Stimulated activated naive CD4-positive, alpha-beta T cell (primary cell): ENCODE measurements around the gene PCBD2.
"Not testable (repeated sequence)": the region's sequence is repeated elsewhere in the genome, so short reads cannot be mapped to it uniquely, and the experiment has no call there.

Experiments used
- DNase-seq, 6 experiments: peaks; one replicate each; lab custom pipeline; 2025; lab: John Stamatoyannopoulos, UW

PCBD2 gene

GRCh38 chr5:134906811-134907210 lies 1.9 kb downstream of the PCBD2 start:
- DNase-seq = no peak

- DNase-seq = not testable (repeated sequence)
Observed at GRCh38 chr5:134910752-134911151, 5.8 kb downstream of the PCBD2 start.

- no peak for DNase-seq
Observed at GRCh38 chr5:134911285-134912206, 6.6 kb downstream of the PCBD2 start.

GRCh38 chr5:134913254-134913653 lies 8.3 kb downstream of the PCBD2 start:
- no peak for DNase-seq

GRCh38 chr5:134913795-134914194 lies 8.9 kb downstream of the PCBD2 start:
- no peak for DNase-seq

- no peak for DNase-seq
Observed at GRCh38 chr5:134917070-134917815, 12.3 kb downstream of the PCBD2 start.

- no peak for DNase-seq
Observed at GRCh38 chr5:134918861-134919260, 13.9 kb downstream of the PCBD2 start.

GRCh38 chr5:134920848-134921575 lies 16.1 kb downstream of the PCBD2 start:
- no peak for DNase-seq

- no peak for DNase-seq
Observed at GRCh38 chr5:134932508-134932907, 27.6 kb downstream of the PCBD2 start.

GRCh38 chr5:134934202-134934601 lies 29.3 kb downstream of the PCBD2 start:
- no peak for DNase-seq

- DNase-seq = no peak
Observed at GRCh38 chr5:134935711-134936602, 31.0 kb downstream of the PCBD2 start.

GRCh38 chr5:134937526-134937925 lies 32.6 kb downstream of the PCBD2 start:
- no peak for DNase-seq

GRCh38 chr5:134938030-134938429 lies 33.1 kb downstream of the PCBD2 start:
- no peak for DNase-seq

- DNase-seq = no peak
Observed at GRCh38 chr5:134939500-134939899, 34.6 kb downstream of the PCBD2 start.

- DNase-seq = no peak
Observed at GRCh38 chr5:134943547-134943946, 38.6 kb downstream of the PCBD2 start.

GRCh38 chr5:134944630-134945029 lies 39.7 kb downstream of the PCBD2 start:
- DNase-seq = no peak

GRCh38 chr5:134945041-134945440 lies 40.1 kb downstream of the PCBD2 start:
- no peak for DNase-seq

- DNase-seq = no peak
Observed at GRCh38 chr5:134948911-134949310, 44.0 kb downstream of the PCBD2 start.

- no peak for DNase-seq
Observed at GRCh38 chr5:134949316-134949715, 44.4 kb downstream of the PCBD2 start.

GRCh38 chr5:134957920-134958608 lies 53.1 kb downstream of the PCBD2 start:
- no peak for DNase-seq

- no peak for DNase-seq
Observed at GRCh38 chr5:134958755-134959154, 53.8 kb downstream of the PCBD2 start.
